ENCODE measurements around the gene SRGAP1. TPM values are rescaled to one million over a fixed set of nuclear protein-coding genes. Genes with fewer than 3 reads are reported as not detected.

The SRGAP1 gene
- total RNA-seq, 1 experiment from 2014 or later = 26.8 TPM

GRCh38 chr12:64189530-64189929 lies 345.0 kb downstream of the SRGAP1 start:
- POLR2A ChIA-PET = no interaction called here
- H3K4me1 ChIP-seq (ENCODE audit: control insufficient read depth, insufficient read depth, low read length) = peaks cover 3% of the 10 kb centered on the region; the same call in 1 of the 2 replicates
- in situ Hi-C loops (cut with HindIII; ENCODE audit: low pct_unique_long_range_greater_than_20kb, low sequenced_read_pairs) (no loop called here), intact Hi-C loops (cut with micrococcal nuclease; ENCODE audit: unreplicated experiment) (no loop called here)
- H3K27me3 ChIP-seq (ENCODE audit: control insufficient read depth, insufficient read depth, low read length) = no peaks in the 10 kb centered on the region
- CTCF ChIA-PET = no interaction called here
- H3K4me3 ChIP-seq (ENCODE audit: low read depth in 2 of 2, low read length in 2 of 2) = no peak overlapping the region
- TF ChIP-seq TCF7L2 (IDR thresholded peaks at IDR 0.05; ENCODE audit: low read depth, low read length) = no peak
- no peak for ATAC-seq
- no peak overlapping the region for H3K27ac ChIP-seq (ENCODE audit: low read length)
- DNase-seq (ENCODE audit: low read depth, low spot score) = no peak
- H3K9me3 ChIP-seq (ENCODE audit: control insufficient read depth, insufficient read depth, low read depth, low read length) = no peaks in the 10 kb centered on the region; the same call in 1 of the 2 replicates
- H3K36me3 ChIP-seq (ENCODE audit: control insufficient read depth, insufficient read depth, low read length) = no peaks in the 10 kb centered on the region
- no TSS peak for BruUV-seq (replicated peaks)

DNA sequence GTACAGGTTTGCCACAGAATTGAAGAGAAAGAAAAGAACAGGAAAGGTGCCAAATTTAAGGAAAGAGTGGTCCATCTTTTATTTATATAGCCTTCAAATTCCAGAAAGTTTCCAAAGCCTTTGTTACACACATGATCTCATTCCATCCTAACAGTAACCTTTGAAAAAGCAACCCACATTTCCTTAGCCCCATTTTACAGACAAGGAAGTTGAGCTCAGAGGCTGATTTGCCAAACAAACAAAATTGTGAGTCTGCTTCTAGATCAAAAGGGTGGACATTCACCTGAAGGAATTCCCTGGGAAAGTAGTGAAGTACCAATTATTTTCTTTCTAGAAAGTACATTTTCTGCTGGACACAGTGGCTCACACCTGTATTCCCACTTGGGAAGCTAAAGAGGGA lies 345.6 kb downstream of the SRGAP1 start:
- CTCF ChIA-PET = no interaction called here
- ATAC-seq (no peak), DNase-seq (ENCODE audit: low read depth, low spot score) (no peak)
- Histone ChIP-seq H3K27ac (ENCODE audit: low read length) (no peak overlapping the region), H3K36me3 (ENCODE audit: control insufficient read depth, insufficient read depth, low read length) (no peaks in the 10 kb centered on the region), H3K4me3 (ENCODE audit: low read depth in 2 of 2, low read length in 2 of 2) (no peak overlapping the region), H3K4me1 (ENCODE audit: control insufficient read depth, insufficient read depth, low read length) (peaks cover 3% of the 10 kb centered on the region; the same call in 1 of the 2 replicates), H3K27me3 (ENCODE audit: control insufficient read depth, insufficient read depth, low read length) (no peaks in the 10 kb centered on the region), H3K9me3 (ENCODE audit: control insufficient read depth, insufficient read depth, low read depth, low read length) (no peaks in the 10 kb centered on the region; the same call in 1 of the 2 replicates)
- TF ChIP-seq CTCF (IDR thresholded peaks at IDR 0.05) = no peak
- no peak for TF ChIP-seq SIN3A (IDR thresholded peaks at IDR 0.05; ENCODE audit: borderline replicate concordance, insufficient read depth, low read depth, low read length)
- TF ChIP-seq REST (IDR thresholded peaks at IDR 0.05; ENCODE audit: insufficient read depth in 1 of 2, low read depth in 2 of 2, low read length in 1 of 2) = no peak
- no peak for TF ChIP-seq POLR2AphosphoS5 (IDR thresholded peaks at IDR 0.05; ENCODE audit: low read depth, low read length)
- TF ChIP-seq TCF7L2 (IDR thresholded peaks at IDR 0.05; ENCODE audit: low read depth, low read length) = no peak
- in situ Hi-C loops (cut with HindIII; ENCODE audit: low pct_unique_long_range_greater_than_20kb, low sequenced_read_pairs) = no loop called here
- POLR2A ChIA-PET = no interaction called here
- intact Hi-C loops (cut with micrococcal nuclease; ENCODE audit: unreplicated experiment) = no loop called here
- no TSS peak for BruUV-seq (replicated peaks)

DNA sequence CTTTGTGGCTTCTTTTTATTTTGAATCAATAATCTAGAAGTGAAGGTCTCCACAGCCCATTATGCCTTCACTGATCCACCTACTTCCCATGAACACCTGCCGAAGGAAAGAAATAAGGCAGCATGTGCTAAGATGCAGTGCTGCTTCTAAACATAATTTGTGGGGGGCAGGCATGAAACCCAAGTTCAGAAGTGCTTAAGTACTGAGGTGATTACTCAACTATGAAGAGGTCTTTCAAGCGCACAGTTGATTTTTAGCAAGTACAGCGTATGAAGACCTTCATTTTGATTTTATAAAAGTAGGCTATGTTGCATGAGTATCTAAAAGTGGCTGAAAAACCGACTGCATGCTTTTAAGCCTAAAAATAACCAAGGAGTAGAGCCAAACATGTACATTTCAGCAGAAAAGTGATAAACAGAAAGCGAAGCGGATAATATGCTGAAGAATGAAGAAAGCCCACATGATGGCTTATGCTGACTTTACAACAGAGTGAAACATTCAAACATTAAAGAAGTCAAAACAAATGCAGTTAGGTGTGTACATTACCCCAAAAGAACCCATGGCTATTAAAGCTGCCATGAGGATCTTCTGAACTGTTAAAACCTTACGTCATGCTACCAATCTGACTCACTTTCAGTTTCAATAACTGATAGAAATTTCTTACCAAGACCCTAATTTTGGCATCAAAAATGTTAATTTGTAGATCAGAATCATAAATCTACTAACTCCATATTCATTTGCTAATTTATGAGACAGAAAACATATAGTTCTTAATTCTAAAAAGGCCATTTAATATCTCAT lies 348.3 kb downstream of the SRGAP1 start:
- BruUV-seq (replicated peaks) = no TSS peak
- CTCF ChIA-PET = no interaction called here
- intact Hi-C loops (cut with micrococcal nuclease; ENCODE audit: unreplicated experiment) = no loop called here

More for the DNA sequence above, 348.3 kb downstream of the SRGAP1 start:
- no peaks in the 10 kb centered on the region for H3K27me3 ChIP-seq (ENCODE audit: control insufficient read depth, insufficient read depth, low read length)
- H3K36me3 ChIP-seq (ENCODE audit: control insufficient read depth, insufficient read depth, low read length) = no peaks in the 10 kb centered on the region
- DNase-seq (ENCODE audit: low read depth, low spot score) = no peak
- TF ChIP-seq REST (IDR thresholded peaks at IDR 0.05; ENCODE audit: insufficient read depth in 1 of 2, low read depth in 2 of 2, low read length in 1 of 2) (no peak), CTCF (IDR thresholded peaks at IDR 0.05) (no peak), TCF7L2 (IDR thresholded peaks at IDR 0.05; ENCODE audit: low read depth, low read length) (no peak), SIN3A (IDR thresholded peaks at IDR 0.05; ENCODE audit: borderline replicate concordance, insufficient read depth, low read depth, low read length) (no peak), POLR2AphosphoS5 (IDR thresholded peaks at IDR 0.05; ENCODE audit: low read depth, low read length) (no peak)
- no peaks in the 10 kb centered on the region for H3K9me3 ChIP-seq (ENCODE audit: control insufficient read depth, insufficient read depth, low read depth, low read length)
- no peak for ATAC-seq
- POLR2A ChIA-PET = no interaction called here
- no peak overlapping the region for H3K27ac ChIP-seq (ENCODE audit: low read length)
- in situ Hi-C loops (cut with HindIII; ENCODE audit: low pct_unique_long_range_greater_than_20kb, low sequenced_read_pairs) = no loop called here
- H3K4me3 ChIP-seq (ENCODE audit: low read depth in 2 of 2, low read length in 2 of 2) = no peak overlapping the region
- H3K4me1 ChIP-seq (ENCODE audit: control insufficient read depth, insufficient read depth, low read length) = no peaks in the 10 kb centered on the region
